ENCODE measurements around the gene TMEM9. TPM values are rescaled to one million over a fixed set of nuclear protein-coding genes. Genes with fewer than 3 reads are reported as not detected.

Gene TMEM9
- total and polyA plus RNA-seq, 4 donors = 30.5 to 59.5 (median 49.0) TPM

GRCh38 chr1:201094832-201095231 lies 59.4 kb downstream of the TMEM9 start:
- no peaks in the 10 kb centered on the region for H3K4me1 ChIP-seq (ENCODE audit: control insufficient read depth in 4 of 4, insufficient read depth in 4 of 4, low read length in 3 of 4)
- no peaks in the 10 kb centered on the region for H3K9me3 ChIP-seq (ENCODE audit: control insufficient read depth in 4 of 4, low read length in 3 of 4)
- H3K27me3 ChIP-seq (ENCODE audit: control insufficient read depth in 4 of 4, insufficient read depth in 4 of 4, low read length in 3 of 4) = no peaks in the 10 kb centered on the region
- no peak overlapping the region for H3K9ac ChIP-seq (ENCODE audit: low read depth in 1 of 2, low read length in 2 of 2)
- no peak overlapping the region for H3K27ac ChIP-seq (ENCODE audit: low read depth in 1 of 2, low read length in 2 of 2)
- TF ChIP-seq NR2F2 (IDR thresholded peaks at IDR 0.05) (no peak), FOXA1 (IDR thresholded peaks at IDR 0.05) (no peak), SP1 (IDR thresholded peaks at IDR 0.05) (no peak), REST (IDR thresholded peaks at IDR 0.05) (no peak), MAX (IDR thresholded peaks at IDR 0.05) (no peak), CTCF (IDR thresholded peaks at IDR 0.05; ENCODE audit: low read depth, low read length, missing input control) (no peak), GABPA (IDR thresholded peaks at IDR 0.05 in 1 of 2, conservative IDR thresholded peaks at IDR 0.05 in 1 of 2) (no peak), RAD21 (IDR thresholded peaks at IDR 0.05) (no peak), ZBTB33 (IDR thresholded peaks at IDR 0.05) (no peak), HNF4G (IDR thresholded peaks at IDR 0.05) (no peak), FOXA2 (IDR thresholded peaks at IDR 0.05) (no peak), ATF3 (IDR thresholded peaks at IDR 0.05) (no peak), JUND (IDR thresholded peaks at IDR 0.05) (no peak), EGR1 (IDR thresholded peaks at IDR 0.05; ENCODE audit: low read depth in 2 of 2) (no peak), YY1 (IDR thresholded peaks at IDR 0.05) (no peak), RXRA (IDR thresholded peaks at IDR 0.05) (no peak), TAF1 (conservative IDR thresholded peaks at IDR 0.05) (no peak), HNF4A (conservative IDR thresholded peaks at IDR 0.05) (no peak)
- DNase-seq (ENCODE audit: low spot score) = no peak
- no peaks in the 10 kb centered on the region for H3K36me3 ChIP-seq (ENCODE audit: control insufficient read depth in 4 of 4, insufficient read depth in 3 of 4, low read depth in 1 of 4, low read length in 3 of 4)
- no peak overlapping the region for H3K4me3 ChIP-seq (ENCODE audit: low read depth in 1 of 3, low read length in 3 of 3)
- 78% methylated on average over 4 of the region's 4 CpGs for WGBS

All from liver (tissue), 9 donors.